Measurements from ENCODE around the gene CCDC57.

GRCh38 chr17:82173351-82174041, 39.1 kb downstream of the CCDC57 start:
- TF ChIP-seq CTCF (conservative IDR thresholded peaks at IDR 0.05; ENCODE audit: low read depth, low read length) (no peak), USF2 (IDR thresholded peaks at IDR 0.05; ENCODE audit: low read depth, low read length) (no peak), RAD21 (IDR thresholded peaks at IDR 0.05; ENCODE audit: low read length) (no peak), CEBPB (IDR thresholded peaks at IDR 0.05; ENCODE audit: low read depth, low read length) (no peak), POLR2A (IDR thresholded peaks at IDR 0.05; ENCODE audit: low read depth, low read length) (no peak), FOS (IDR thresholded peaks at IDR 0.05; ENCODE audit: low read depth, low read length) (no peak), CHD1 (IDR thresholded peaks at IDR 0.05; ENCODE audit: low read depth, low read length) (no peak)

Data from IMR-90 (cell line).